Lower leg skin (tissue), 3 donors: Measurements from ENCODE around the gene RAD51B.

Experiments used
- CTCF ChIP-seq, 3 donors: fragments of 450-650 bp; IDR thresholded peaks; one replicate each; pipeline ENCODE4 v1.5.1; 2016; ENCODE audit warnings: antibody characterized with exemption in 3 of 3, mild to moderate bottlenecking in 3 of 3, moderate library complexity in 2 of 3
- POLR2A ChIP-seq, 2 donors: fragments of 450-650 bp; IDR thresholded peaks; one replicate each; pipeline ENCODE4 v1.6.1; 2016 to 2017; ENCODE audit warnings: antibody characterized with exemption in 2 of 2, mild to moderate bottlenecking in 1 of 2, moderate library complexity in 1 of 2

- TF ChIP-seq CTCF (IDR thresholded peaks at IDR 0.05) (no peak), POLR2A (IDR thresholded peaks at IDR 0.05) (no peak)
These were observed 699.4 kb downstream of the RAD51B start for GRCh38 chr14:68518761-68519670.
